Skeletal muscle tissue (tissue), 2 donors: ENCODE data around the gene TYROBP. TPM values are rescaled to one million over a fixed set of nuclear protein-coding genes. Genes with fewer than 3 reads are reported as not detected.

Experiments
- small RNA-seq: library from RNA; depleted of rRNA; stranded (forward); fragments of <200 nt; gene quantifications from one replicate; pipeline ENCODE3, GENCODE V24; 2014
- total RNA-seq: library from RNA; depleted of rRNA; stranded (reverse); fragments of >200 nt; gene quantifications from one replicate; pipeline ENCODE4 v1.2.3, GENCODE V29; 2014

The TYROBP gene
- total RNA-seq, 1 donor from 2014 or later = 9.9 TPM

Small RNA genes within 50 kb of the gene (small RNA-seq; reads per million reads assigned to genes)
- not detected for gene AF038458.1
- not detected for gene RN7SL402P

Other genes starting within 250 kb of the TYROBP start
- not detected for gene UPK1A, start 241.8 kb downstream of the TYROBP start, total RNA-seq
- gene ZBTB32, start 203.7 kb downstream of the TYROBP start, total RNA-seq = not detected
- 5.7 TPM for gene KMT2B, start 190.3 kb downstream of the TYROBP start, total RNA-seq
- 3.1 TPM for gene IGFLR1, start 165.8 kb downstream of the TYROBP start, total RNA-seq
- gene U2AF1L4, start 162.9 kb downstream of the TYROBP start, total RNA-seq = 3.7 TPM
- gene PSENEN, start 162.6 kb downstream of the TYROBP start, total RNA-seq = 7.8 TPM
- gene LIN37, start 159.7 kb downstream of the TYROBP start, total RNA-seq = 3.1 TPM
- 52.7 TPM for gene HSPB6, start 151.3 kb downstream of the TYROBP start, total RNA-seq
- 1.0 TPM for gene PROSER3, start 150.1 kb downstream of the TYROBP start, total RNA-seq
- 1.0 TPM for gene ARHGAP33, start 132.7 kb downstream of the TYROBP start, total RNA-seq
- gene PRODH2, start 95.5 kb downstream of the TYROBP start, total RNA-seq = not detected
- gene NPHS1, start 55.8 kb downstream of the TYROBP start, total RNA-seq = under 0.01 TPM
- not detected for gene KIRREL2, start 51.4 kb downstream of the TYROBP start, total RNA-seq
- 2.1 TPM for gene APLP1, start 39.7 kb downstream of the TYROBP start, total RNA-seq
- gene NFKBID, start 7.8 kb downstream of the TYROBP start, total RNA-seq = 3.7 TPM
- 1.6 TPM for gene HCST, start 5.8 kb downstream of the TYROBP start, total RNA-seq
- 0.52 TPM for gene LRFN3, start 28.1 kb upstream of the TYROBP start, total RNA-seq
- gene SDHAF1, start 86.9 kb upstream of the TYROBP start, total RNA-seq = 8.4 TPM
- gene SYNE4, start 100.5 kb upstream of the TYROBP start, total RNA-seq = not detected
- gene ALKBH6, start 105.9 kb upstream of the TYROBP start, total RNA-seq = 4.7 TPM
- gene CLIP3, start 124.6 kb upstream of the TYROBP start, total RNA-seq = 1.0 TPM
- gene THAP8, start 146.0 kb upstream of the TYROBP start, total RNA-seq = 2.1 TPM
- gene WDR62, start 146.6 kb upstream of the TYROBP start, total RNA-seq = 2.1 TPM
- not detected for gene OVOL3, start 202.8 kb upstream of the TYROBP start, total RNA-seq
- 121 TPM for gene POLR2I, start 206.6 kb upstream of the TYROBP start, total RNA-seq
- 97.6 TPM for gene TBCB, start 207.2 kb upstream of the TYROBP start, total RNA-seq
- gene CAPNS1, start 231.8 kb upstream of the TYROBP start, total RNA-seq = 195 TPM
- 141 TPM for gene COX7A1, start 244.2 kb upstream of the TYROBP start, total RNA-seq